HepG2 (cell line): Measurements from ENCODE around the gene UTP20.

Experiments
- HDAC1 ChIP-seq: sonication (generic); formaldehyde crosslinking; IDR thresholded peaks from 2 replicates; pipeline ENCODE4 v1.5.1; 2020; ENCODE audit warnings: mild to moderate bottlenecking, missing genetic modification reagents
- NONO ChIP-seq, 2 experiments: fragments of 450-650 bp in 1 of 2; sonication (generic) in 1 of 2; formaldehyde crosslinking in 1 of 2; IDR thresholded peaks in 1 of 2; conservative IDR thresholded peaks in 1 of 2; 2 replicates each; pipeline versions ENCODE4 v1.6.1 to v1.8.0; 2017 to 2022; ENCODE audit warnings: mild to moderate bottlenecking in 1 of 2, missing genetic modification reagents in 1 of 2, moderate library complexity in 1 of 2
- ZNF546 ChIP-seq: sonication (generic); formaldehyde crosslinking; conservative IDR thresholded peaks from 2 replicates; pipeline ENCODE4 v1.8.1; 2023; ENCODE audit warnings: mild to moderate bottlenecking, missing genetic modification reagents

DNA sequence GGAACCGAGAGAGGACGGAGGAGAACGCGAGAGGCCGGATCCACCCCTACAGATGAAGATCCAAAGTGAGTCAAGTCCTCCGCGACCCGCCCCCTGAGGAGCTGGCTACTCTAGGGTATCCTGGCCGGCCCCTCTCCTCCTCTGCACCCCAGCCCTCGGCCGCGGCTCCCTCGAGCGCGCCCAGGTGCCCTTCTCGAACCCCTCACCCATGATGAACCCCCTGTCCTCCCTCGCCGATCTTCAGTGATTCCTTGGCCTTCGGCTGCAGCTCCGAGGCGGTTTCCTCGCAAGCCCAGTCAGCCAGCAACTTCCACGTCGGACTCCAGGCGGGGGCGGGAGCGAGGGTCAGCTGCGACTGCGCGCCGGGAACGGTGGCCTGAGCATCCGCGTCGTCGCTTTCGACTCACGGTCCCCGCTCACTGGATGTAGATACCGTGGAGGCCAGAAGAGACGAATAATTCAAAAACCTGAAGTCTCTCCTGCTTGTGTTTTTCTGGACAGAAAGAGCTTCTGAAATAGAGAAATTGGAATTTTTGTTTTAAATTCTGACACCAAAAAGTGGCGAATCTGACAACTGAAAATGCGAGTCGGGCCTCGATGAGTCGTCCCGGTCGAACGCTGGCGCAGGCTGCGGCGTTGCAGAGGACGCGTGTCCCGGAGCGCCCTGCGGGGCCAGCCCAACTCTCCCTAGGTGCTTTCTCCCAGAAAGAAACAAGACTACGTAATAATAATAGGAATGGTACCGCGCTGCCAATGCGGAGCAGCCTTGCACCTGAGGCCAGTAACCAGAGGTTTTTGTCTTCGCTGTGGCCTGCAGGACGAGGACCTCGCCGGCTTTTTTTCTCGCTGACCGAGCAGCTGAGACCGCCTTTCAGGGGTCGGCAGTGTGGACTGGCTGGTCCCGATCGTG lies 127.8 kb downstream of the UTP20 start, which contains the start of gene ARL1:
- TF ChIP-seq NONO (IDR thresholded peaks at IDR 0.05) (no peak), NONO (CRISPR knock-in tag; conservative IDR thresholded peaks at IDR 0.05) (peak; percentile 94), HDAC1 (CRISPR knock-in tag) (peak; percentile 64), ZNF546 (CRISPR knock-in tag) (no peak)
